KMS-11 (cell line): ENCODE measurements around the gene RIMS3.
"Not testable (repeated sequence)": the region's sequence is repeated elsewhere in the genome, so short reads cannot be mapped to it uniquely, and the experiment has no call there.

Experiments
- H2AFZ ChIP-seq: fragments of 200-600 bp; sonication (generic); 2 replicates; pipeline ENCODE4 v1.6.1; 2016; ENCODE audit warnings: antibody characterized with exemption, mixed run types, low read depth
- H3K27ac ChIP-seq: fragments of 200-600 bp; sonication (generic); 2 replicates; pipeline ENCODE4 v1.6.1; 2016; ENCODE audit warnings: mild to moderate bottlenecking, mixed run types
- H3K27me3 ChIP-seq: fragments of 200-600 bp; sonication (generic); 2 replicates; pipeline ENCODE4 v1.6.1; 2017; ENCODE audit warnings: mild to moderate bottlenecking, low read depth, mixed run types, moderate library complexity; ENCODE audit not compliant: insufficient read depth
- H3K36me3 ChIP-seq: fragments of 200-600 bp; sonication (generic); 2 replicates; pipeline ENCODE4 v1.6.1; 2017; ENCODE audit warnings: mild to moderate bottlenecking, mixed run types; ENCODE audit not compliant: insufficient read depth
- H3K4me1 ChIP-seq: fragments of 200-600 bp; sonication (generic); 2 replicates; pipeline ENCODE4 v1.6.1; 2016; ENCODE audit warnings: mild to moderate bottlenecking, low read depth, mixed run types; ENCODE audit not compliant: poor library complexity, severe bottlenecking
- H3K4me2 ChIP-seq: fragments of 200-600 bp; sonication (generic); 2 replicates; pipeline ENCODE4 v1.7.0; 2016; ENCODE audit warnings: mild to moderate bottlenecking, mixed run types
- H3K4me3 ChIP-seq: fragments of 200-600 bp; sonication (generic); IDR thresholded peaks from 2 replicates; pipeline ENCODE4 v1.6.1; 2017; ENCODE audit warnings: low read depth, low read length, mixed read lengths; ENCODE audit not compliant: insufficient read depth
- H3K79me2 ChIP-seq: fragments of 200-600 bp; sonication (generic); 2 replicates; pipeline ENCODE4 v1.6.1; 2016; ENCODE audit warnings: low read depth, mixed run types; ENCODE audit not compliant: insufficient read depth
- H3K9ac ChIP-seq: fragments of 200-600 bp; sonication (generic); 2 replicates; pipeline ENCODE4 v1.6.1; 2016; ENCODE audit warnings: mild to moderate bottlenecking, mixed run types
- H4K20me1 ChIP-seq: fragments of 200-600 bp; sonication (generic); 2 replicates; pipeline ENCODE4 v1.6.1; 2016; ENCODE audit warnings: mild to moderate bottlenecking, mixed run types; ENCODE audit not compliant: insufficient read depth
- CTCF ChIP-seq: fragments of 200-600 bp; sonication (generic); conservative IDR thresholded peaks from 2 replicates; pipeline ENCODE4 v1.6.1; 2017; ENCODE audit warnings: low read depth, mild to moderate bottlenecking, antibody characterized with exemption, low read length, moderate library complexity, mixed read lengths

Gene RIMS3

GRCh38 chr1:40706626-40707025, 41.1 kb upstream of the RIMS3 start:
- H3K4me1 ChIP-seq: peaks cover 18% of the 10 kb centered on the region
- peaks cover 85% of the 10 kb centered on the region for H3K79me2 ChIP-seq

GRCh38 chr1:40704817-40705733, 39.6 kb upstream of the RIMS3 start:
- no peak overlapping the region for H3K9ac ChIP-seq
- H4K20me1 ChIP-seq: no peaks in the 10 kb centered on the region
- H3K27me3 ChIP-seq: no peaks in the 10 kb centered on the region
- no peaks in the 10 kb centered on the region for H3K36me3 ChIP-seq
- no peak overlapping the region for H3K4me2 ChIP-seq
- peaks cover 84% of the 10 kb centered on the region for H3K79me2 ChIP-seq
- H2AFZ ChIP-seq: no peak overlapping the region
- H3K4me3 ChIP-seq: no peak overlapping the region
- H3K4me1 ChIP-seq: peaks cover 3% of the 10 kb centered on the region
- no peak overlapping the region for H3K27ac ChIP-seq
- TF ChIP-seq CTCF: no peak

More at GRCh38 chr1:40706626-40707025, 41.1 kb upstream of the RIMS3 start:
- no peak overlapping the region for H3K9ac ChIP-seq
- H4K20me1 ChIP-seq: no peaks in the 10 kb centered on the region
- no peak overlapping the region for H2AFZ ChIP-seq
- H3K36me3 ChIP-seq: no peaks in the 10 kb centered on the region
- no peaks in the 10 kb centered on the region for H3K27me3 ChIP-seq
- H3K4me3 ChIP-seq: no peak overlapping the region
- no peak overlapping the region for H3K4me2 ChIP-seq
- no peak for TF ChIP-seq CTCF
- no peak overlapping the region for H3K27ac ChIP-seq

GRCh38 chr1:40703316-40703715, 37.8 kb upstream of the RIMS3 start:
- H3K4me1 ChIP-seq: peaks cover 8% of the 10 kb centered on the region
- no peak overlapping the region for H3K27ac ChIP-seq
- H3K4me2 ChIP-seq: no peak overlapping the region
- peaks cover 85% of the 10 kb centered on the region for H3K79me2 ChIP-seq
- no peak for TF ChIP-seq CTCF
- H3K4me3 ChIP-seq: no peak overlapping the region
- no peaks in the 10 kb centered on the region for H3K27me3 ChIP-seq
- no peaks in the 10 kb centered on the region for H4K20me1 ChIP-seq
- H3K9ac ChIP-seq: no peak overlapping the region
- no peak overlapping the region for H2AFZ ChIP-seq
- no peaks in the 10 kb centered on the region for H3K36me3 ChIP-seq

GRCh38 chr1:40702810-40703209, 37.3 kb upstream of the RIMS3 start:
- not testable (repeated sequence) for H3K36me3 ChIP-seq, H3K27me3 ChIP-seq, H3K4me2 ChIP-seq, H3K4me3 ChIP-seq, H4K20me1 ChIP-seq, H2AFZ ChIP-seq, H3K4me1 ChIP-seq, H3K9ac ChIP-seq, H3K27ac ChIP-seq
- H3K79me2 ChIP-seq: peaks cover 85% of the 10 kb centered on the region; the same call in 1 of the 2 replicates

GRCh38 chr1:40701684-40702083, 36.2 kb upstream of the RIMS3 start:
- no peak overlapping the region for H3K4me3 ChIP-seq
- H3K79me2 ChIP-seq: peaks cover 88% of the 10 kb centered on the region
- no peak overlapping the region for H3K4me2 ChIP-seq
- TF ChIP-seq CTCF: no peak
- H3K27ac ChIP-seq: no peak overlapping the region
- H3K9ac ChIP-seq: no peak overlapping the region
- H4K20me1 ChIP-seq: no peaks in the 10 kb centered on the region
- H2AFZ ChIP-seq: no peak overlapping the region
- no peaks in the 10 kb centered on the region for H3K27me3 ChIP-seq
- peaks cover 16% of the 10 kb centered on the region for H3K4me1 ChIP-seq
- H3K36me3 ChIP-seq: no peaks in the 10 kb centered on the region
